T-cell (primary cell): ENCODE data around the gene KIF3C. TPM values are rescaled to one million over a fixed set of nuclear protein-coding genes. Genes with fewer than 3 reads are reported as not detected.

Source experiments
- ATAC-seq, 4 experiments: fragments of 200-7000 bp in 3 of 4; fragments of 150-1000 bp in 1 of 4; cut with Tn5 transposase; replicated peaks in 1 of 4; 1 replicate in 3 of 4; 2 replicates in 1 of 4; pipeline ENCODE4 v1.10.0; 2021; ENCODE audit warnings: moderate library complexity in 3 of 4, mild to moderate bottlenecking in 2 of 4, moderate number of reproducible peaks in 1 of 4
- CTCF ChIA-PET, 2 donors: fragments of 300-600 bp; sonication (Branson Sonifier 250); formaldehyde crosslinking; loops; one replicate each; lab custom pipeline; 2022; ENCODE audit warnings: antibody characterized with exemption in 2 of 2; lab: Charles Lee
- POLR2A ChIA-PET, 2 donors: fragments of 300-600 bp; sonication (Branson Sonifier 250); formaldehyde crosslinking; loops; one replicate each; lab custom pipeline; 2022; ENCODE audit warnings: antibody characterized with exemption in 2 of 2; lab: Charles Lee
- DNase-seq, 35 experiments: peaks; one replicate each; pipeline versions ENCODE4 v3.0.0 to v3.0.0-alpha.2; 2013 to 2023
- H3K27ac ChIP-seq: one replicate; pipeline ENCODE4 v1.5.1; 2013; ENCODE audit warnings: low read length
- H3K27me3 ChIP-seq, 2 experiments: replicated peaks in 1 of 2; 1 replicate in 1 of 2; 2 replicates in 1 of 2; pipeline versions ENCODE4 v1.6.1 to v1.7.0; 2013; ENCODE audit warnings: low read length in 1 of 2, mixed read lengths in 1 of 2; ENCODE audit not compliant: control insufficient read depth in 2 of 2, insufficient read depth in 2 of 2; ENCODE audit errors: extremely low read depth in 1 of 2
- H3K36me3 ChIP-seq, 2 donors: 1 replicate in 1 of 2; 2 replicates in 1 of 2; pipeline versions ENCODE4 v1.6.1 to v1.7.0; 2013; ENCODE audit warnings: low read length in 1 of 2; ENCODE audit not compliant: control insufficient read depth in 2 of 2, insufficient read depth in 1 of 2; ENCODE audit errors: extremely low read depth in 1 of 2
- H3K4me1 ChIP-seq, 2 experiments: 1 replicate in 1 of 2; 2 replicates in 1 of 2; pipeline versions ENCODE4 v1.6.1 to v1.7.0; 2013; ENCODE audit warnings: low read length in 2 of 2, mixed read lengths in 1 of 2; ENCODE audit not compliant: insufficient read depth in 2 of 2, control insufficient read depth in 1 of 2; ENCODE audit errors: extremely low read depth in 1 of 2
- H3K4me3 ChIP-seq, 2 donors: 1 replicate in 1 of 2; 2 replicates in 1 of 2; pipeline versions ENCODE4 v1.5.1 to v1.7.0; 2013; ENCODE audit warnings: mild to moderate bottlenecking in 2 of 2, low read length in 1 of 2, moderate library complexity in 1 of 2; ENCODE audit not compliant: control insufficient read depth in 1 of 2; ENCODE audit errors: extremely low read depth in 1 of 2
- H3K9me3 ChIP-seq: 2 replicates; pipeline ENCODE4 v1.7.0; 2013
- H3K27ac Mint-ChIP-seq, 2 donors: one replicate each; pipeline ENCODE4 v1.8.0; 2020 to 2021; ENCODE audit warnings: mild to moderate bottlenecking in 2 of 2, mixed read lengths in 2 of 2
- H3K27me3 Mint-ChIP-seq, 2 donors: one replicate each; pipeline ENCODE4 v1.8.0; 2021 to 2022; ENCODE audit warnings: mixed read lengths in 2 of 2
- H3K36me3 Mint-ChIP-seq: one replicate; pipeline ENCODE4 v1.8.0; 2021; ENCODE audit warnings: mixed read lengths
- H3K4me1 Mint-ChIP-seq, 3 donors: one replicate each; pipeline ENCODE4 v1.8.0; 2020 to 2022; ENCODE audit warnings: mixed read lengths in 3 of 3, mild to moderate bottlenecking in 1 of 3
- H3K4me3 Mint-ChIP-seq, 3 donors: one replicate each; pipeline ENCODE4 v1.8.0; 2020 to 2022; ENCODE audit warnings: mild to moderate bottlenecking in 3 of 3, mixed read lengths in 3 of 3, moderate library complexity in 3 of 3
- H3K9me3 Mint-ChIP-seq, 3 donors: one replicate each; pipeline ENCODE4 v1.8.0; 2020 to 2022; ENCODE audit warnings: mixed read lengths in 3 of 3
- WGBS: methylation state at CpG from one replicate; pipeline ENCODE4 v1.1.5; 2013; ENCODE audit warnings: missing lambda C conversion rate; ENCODE audit not compliant: insufficient coverage; 5-methylcytosine and 5-hydroxymethylcytosine counted together
- total RNA-seq, 35 experiments: library from RNA in 6 of 35; stranded (reverse) in 6 of 35; fragments of 120-200 nt in 1 of 35; gene quantifications; one replicate each; pipeline versions ENCODE4 v1.2.1 to v1.2.4 and lab custom pipeline; 2013 to 2026

Gene KIF3C
- total RNA-seq, 5 donors from 2014 or later (not counting 1 experiment from before 2014, with no cell fraction given), result 3.3 to 8.6 (median 6.9) TPM

DNA sequence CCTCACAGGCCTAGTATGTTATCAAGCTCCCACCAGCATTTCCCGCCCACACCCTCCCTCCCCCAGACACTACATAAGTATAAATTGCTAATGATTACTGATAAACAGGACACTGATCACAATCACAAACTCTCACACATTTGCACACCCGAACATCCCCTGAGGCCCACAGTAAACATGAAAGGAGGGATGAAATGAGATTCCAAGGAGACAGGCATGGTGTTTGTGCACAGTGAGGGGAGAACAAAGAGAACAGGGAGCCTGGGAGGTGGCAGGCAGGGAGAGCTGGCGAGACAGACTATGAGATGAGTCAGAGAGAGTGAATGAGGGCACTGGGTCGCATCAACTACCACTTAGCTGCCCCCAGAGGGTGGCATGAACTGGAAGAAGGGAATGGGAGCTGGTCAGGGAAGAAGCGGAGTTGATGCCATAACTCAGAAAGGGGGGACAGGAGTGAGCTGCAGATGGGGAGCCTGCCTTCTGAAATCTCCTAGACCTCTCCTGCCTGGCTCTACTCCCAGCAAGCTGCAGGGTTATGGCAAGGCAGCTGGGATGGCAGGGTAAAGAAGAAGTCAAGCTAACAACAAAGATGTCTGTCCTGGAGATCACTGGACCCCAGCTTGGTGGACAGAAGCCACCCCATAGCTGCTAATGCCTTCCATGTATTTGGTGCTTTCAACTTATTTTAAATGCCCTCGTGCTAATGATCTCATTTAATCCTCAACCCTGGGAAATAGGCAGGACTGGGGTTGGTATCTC is 5.1 kb downstream of the KIF3C start:
- no peak overlapping the region for H3K27ac ChIP-seq
- H3K4me1 ChIP-seq, result peaks cover 2 to 17% of the 10 kb centered on the region in 2 experiments
- no peaks in the 10 kb centered on the region for H3K36me3 ChIP-seq
- Mint-ChIP-seq H3K4me1 (peaks cover 21 to 26% (median 24%) of the 10 kb centered on the region in 3 donors), H3K27me3 (no peaks in the 10 kb centered on the region), H3K4me3 (no peak overlapping the region), H3K27ac (no peak overlapping the region), H3K9me3 (no peaks in the 10 kb centered on the region), H3K36me3 (no peaks in the 10 kb centered on the region)
- WGBS, result 87% methylated on average over 3 of the region's 6 CpGs
- ChIA-PET CTCF (no interaction called here), POLR2A (no interaction called here)
- H3K4me3 ChIP-seq, result no peak overlapping the region
- DNase-seq (no peak), ATAC-seq (no peak)
- H3K27me3 ChIP-seq, result peaks cover 0 to 7% of the 10 kb centered on the region in 2 experiments
- no peaks in the 10 kb centered on the region for H3K9me3 ChIP-seq

DNA sequence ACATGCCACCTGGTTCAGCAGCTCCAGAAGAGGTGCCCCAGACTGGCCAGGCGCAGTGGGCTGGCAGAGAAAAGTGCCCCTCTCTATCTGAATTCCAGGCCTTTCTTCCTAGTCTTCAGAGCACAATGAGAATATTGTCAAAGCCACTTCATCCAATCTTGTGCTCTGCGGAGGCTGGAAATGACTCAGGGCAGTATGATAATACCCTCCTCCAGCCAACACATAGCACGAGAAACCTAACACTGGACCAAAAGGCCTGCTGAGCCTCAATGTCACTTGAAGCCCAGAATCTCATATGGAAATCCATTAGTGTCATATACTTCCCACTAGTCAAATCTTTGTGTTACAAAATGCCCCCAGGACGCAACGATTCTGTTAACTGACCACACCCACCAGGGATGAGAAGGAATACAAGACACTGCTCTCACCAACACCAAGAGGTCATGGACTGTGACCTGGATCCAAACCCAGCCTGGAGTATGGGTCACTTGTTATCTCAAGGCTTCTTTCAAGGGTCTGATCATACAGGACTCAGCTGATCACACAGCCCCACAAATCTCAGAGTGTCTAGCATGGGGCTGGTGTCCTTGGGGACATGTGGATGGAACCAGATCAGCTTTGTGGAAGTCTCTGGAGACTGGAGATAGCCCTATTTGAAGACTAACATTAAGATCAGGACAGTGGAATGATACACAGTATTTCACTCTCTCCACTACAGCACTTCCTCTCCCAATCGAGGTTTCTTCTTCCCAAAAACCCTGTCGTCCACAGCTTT is 10.1 kb downstream of the KIF3C start:
- Mint-ChIP-seq H3K27ac (no peak overlapping the region), H3K27me3 (no peaks in the 10 kb centered on the region), H3K9me3 (no peaks in the 10 kb centered on the region), H3K4me1 (peaks cover 0 to 4% (median 0%) of the 10 kb centered on the region in 3 donors), H3K36me3 (no peaks in the 10 kb centered on the region), H3K4me3 (no peak overlapping the region)
- H3K4me3 ChIP-seq, result no peak overlapping the region
- H3K9me3 ChIP-seq, result no peaks in the 10 kb centered on the region
- no peak for DNase-seq
- 90% methylated on average over 7 of the region's 7 CpGs for WGBS
- ATAC-seq, result no peak
- no peak overlapping the region for H3K27ac ChIP-seq
- no peaks in the 10 kb centered on the region for H3K4me1 ChIP-seq
- POLR2A ChIA-PET, result no interaction called here
- H3K36me3 ChIP-seq, result no peaks in the 10 kb centered on the region
- CTCF ChIA-PET, result no interaction called here
- H3K27me3 ChIP-seq, result no peaks in the 10 kb centered on the region

DNA sequence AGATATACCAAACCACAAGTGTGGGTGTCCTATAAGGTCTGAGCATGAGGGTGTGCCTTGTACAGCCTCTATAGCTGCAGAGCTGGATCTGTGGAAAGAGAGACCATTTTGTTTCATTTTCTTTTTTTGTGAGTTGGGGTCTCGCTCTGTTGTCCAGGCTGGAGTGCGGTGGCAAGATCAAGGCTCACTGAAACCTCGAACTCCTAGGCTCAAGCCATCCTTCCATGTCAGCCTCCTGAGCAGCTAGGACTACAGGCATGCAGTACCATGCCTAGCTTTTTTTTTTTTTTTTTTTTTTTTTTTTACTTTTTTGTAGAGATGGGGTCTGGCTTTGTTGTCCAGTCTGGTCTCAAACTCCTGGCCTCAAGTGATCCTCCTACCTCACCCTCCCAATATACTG is 10.7 kb downstream of the KIF3C start:
- Histone ChIP-seq H3K9me3 (no peaks in the 10 kb centered on the region), H3K27ac (no peak overlapping the region), H3K27me3 (no peaks in the 10 kb centered on the region), H3K4me3 (no peak overlapping the region), H3K36me3 (no peaks in the 10 kb centered on the region), H3K4me1 (no peaks in the 10 kb centered on the region)
- WGBS, result 100% methylated on average over 2 of the region's 3 CpGs
- no peak overlapping the region for H3K4me3 Mint-ChIP-seq
- H3K27me3 Mint-ChIP-seq, result no peaks in the 10 kb centered on the region
- POLR2A ChIA-PET, result interaction anchor here (0.6 to 0.7 kb wide), 2 partner anchors 9 to 517 kb away, joined by 3 to 4 read pairs; no protein-coding TSS in a partner anchor
- H3K9me3 Mint-ChIP-seq, result no peaks in the 10 kb centered on the region
- H3K4me1 Mint-ChIP-seq, result no peaks in the 10 kb centered on the region
- DNase-seq (no peak), ATAC-seq (no peak)
- no peak overlapping the region for H3K27ac Mint-ChIP-seq
- CTCF ChIA-PET, result no interaction called here
- no peaks in the 10 kb centered on the region for H3K36me3 Mint-ChIP-seq

DNA sequence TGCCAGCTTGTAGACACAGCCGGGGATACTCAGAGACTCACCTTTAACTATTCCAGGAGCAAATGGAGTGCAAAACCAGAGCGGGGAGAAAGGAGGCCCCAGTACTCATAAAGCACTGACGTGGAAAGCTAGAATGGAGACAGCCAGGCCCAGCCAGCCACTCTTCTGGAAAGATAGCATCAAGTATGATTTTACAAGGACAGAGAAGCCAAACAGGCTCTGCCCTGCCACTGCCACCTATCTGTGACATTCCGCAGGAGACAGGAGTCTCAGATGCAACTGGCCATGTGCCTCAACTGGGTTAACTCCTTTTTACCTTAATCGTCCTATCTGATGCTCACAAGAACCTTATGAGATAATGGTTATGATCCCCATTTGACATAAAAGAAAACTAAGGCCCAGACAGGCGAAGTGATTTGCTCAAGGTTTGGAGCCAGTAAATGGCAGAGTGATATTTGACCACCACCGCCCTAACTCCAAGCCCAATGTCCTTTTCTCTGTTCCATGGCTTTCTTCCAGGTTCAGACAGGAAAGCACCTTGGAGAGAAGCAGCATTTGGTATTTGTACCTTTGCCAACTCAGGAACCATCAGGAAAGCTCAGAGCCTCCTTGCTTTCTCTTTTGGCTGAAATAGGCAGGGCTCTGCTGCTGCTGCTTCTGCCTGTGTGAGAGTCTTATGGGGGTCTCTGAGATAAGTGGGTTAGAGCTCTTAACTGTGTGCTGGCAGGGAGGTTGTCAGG is 15.6 kb downstream of the KIF3C start:
- Histone ChIP-seq H3K9me3 (no peaks in the 10 kb centered on the region), H3K4me3 (no peak overlapping the region), H3K36me3 (no peaks in the 10 kb centered on the region), H3K27me3 (no peaks in the 10 kb centered on the region), H3K27ac (no peak overlapping the region), H3K4me1 (no peaks in the 10 kb centered on the region)
- ChIA-PET POLR2A (no interaction called here), CTCF (no interaction called here)
- H3K4me1 Mint-ChIP-seq, result peaks cover 3 to 4% (median 4%) of the 10 kb centered on the region in 3 donors
- WGBS, result 97% methylated on average over 6 of the region's 7 CpGs
- no peaks in the 10 kb centered on the region for H3K36me3 Mint-ChIP-seq
- no peaks in the 10 kb centered on the region for H3K9me3 Mint-ChIP-seq
- DNase-seq, result no peak
- no peaks in the 10 kb centered on the region for H3K27me3 Mint-ChIP-seq
- ATAC-seq, result no peak
- no peak overlapping the region for H3K27ac Mint-ChIP-seq
- H3K4me3 Mint-ChIP-seq, result no peak overlapping the region

DNA sequence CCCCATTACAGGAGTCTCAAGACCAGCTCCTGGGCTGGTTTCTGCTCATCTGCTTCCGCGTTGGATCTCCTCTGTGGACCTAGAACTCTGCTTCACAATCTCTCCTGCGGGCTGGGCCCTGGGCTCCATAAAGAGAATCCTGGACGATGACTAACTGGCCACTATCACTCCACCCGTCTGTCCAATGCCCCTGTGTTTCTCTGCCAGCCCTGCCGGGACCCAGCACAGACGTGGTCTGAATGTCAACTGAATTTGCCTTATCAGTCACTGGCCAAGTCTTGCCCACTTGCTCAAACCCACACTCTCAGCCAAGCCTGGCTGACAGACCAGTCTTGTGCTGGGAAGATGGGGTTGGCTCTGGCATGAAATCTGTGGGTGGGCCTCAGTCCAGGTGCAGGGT is 17.4 kb downstream of the KIF3C start:
- POLR2A ChIA-PET, result no interaction called here
- H3K4me3 ChIP-seq, result no peak overlapping the region
- ATAC-seq, result no peak
- H3K4me1 ChIP-seq, result peaks cover 3 to 7% of the 10 kb centered on the region in 2 experiments
- H3K9me3 ChIP-seq, result no peaks in the 10 kb centered on the region
- CTCF ChIA-PET, result no interaction called here
- Mint-ChIP-seq H3K27me3 (no peaks in the 10 kb centered on the region), H3K36me3 (no peaks in the 10 kb centered on the region), H3K4me3 (no peak overlapping the region), H3K9me3 (no peaks in the 10 kb centered on the region), H3K27ac (no peak overlapping the region), H3K4me1 (peaks cover 13 to 16% (median 15%) of the 10 kb centered on the region in 3 donors)
- 91% methylated on average over 7 of the region's 7 CpGs for WGBS
- DNase-seq, result no peak
- H3K27ac ChIP-seq, result no peak overlapping the region
- no peaks in the 10 kb centered on the region for H3K36me3 ChIP-seq
- H3K27me3 ChIP-seq, result no peaks in the 10 kb centered on the region

DNA sequence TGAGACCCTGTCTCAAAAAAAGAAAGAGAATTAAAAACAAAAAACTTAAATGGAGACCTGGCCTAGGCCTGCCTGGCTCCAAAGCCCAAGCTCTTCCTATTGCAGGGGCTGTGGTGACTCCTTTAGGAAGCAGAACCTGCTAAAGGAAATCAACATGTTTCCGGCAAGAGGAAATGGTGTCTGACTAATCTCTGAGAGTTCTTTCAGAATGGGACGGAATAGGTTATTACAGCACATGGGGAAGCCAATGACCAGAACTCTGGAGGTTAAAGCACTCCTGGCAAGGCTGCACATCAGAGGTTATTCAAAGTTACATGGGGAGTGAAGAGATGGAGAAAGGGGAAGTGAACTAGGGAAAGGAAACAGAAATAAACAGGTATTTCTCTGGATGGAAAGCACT is 21.4 kb downstream of the KIF3C start:
- ChIA-PET POLR2A (interaction anchor here in 1 of 2 donors (0.6 kb wide), 1 partner anchor 9 kb away, joined by 13 read pairs; no protein-coding TSS in a partner anchor), CTCF (interaction anchor here in 1 of 2 donors (0.6 kb wide), 2 partner anchors 9 to 10 kb away, joined by 4 to 8 read pairs; no protein-coding TSS in a partner anchor)
- H3K9me3 ChIP-seq, result no peaks in the 10 kb centered on the region
- peaks cover 3 to 7% of the 10 kb centered on the region in 2 experiments for H3K4me1 ChIP-seq
- Mint-ChIP-seq H3K4me1 (peaks cover 13 to 16% (median 15%) of the 10 kb centered on the region in 3 donors), H3K27me3 (no peaks in the 10 kb centered on the region), H3K27ac (peak overlapping the region; percentile 53 to 74), H3K36me3 (no peaks in the 10 kb centered on the region), H3K4me3 (no peak overlapping the region), H3K9me3 (no peaks in the 10 kb centered on the region)
- no peaks in the 10 kb centered on the region for H3K27me3 ChIP-seq
- H3K36me3 ChIP-seq, result no peaks in the 10 kb centered on the region
- 61% methylated on average over 2 of the region's 2 CpGs for WGBS
- no peak overlapping the region for H3K27ac ChIP-seq
- ATAC-seq (peak in 3 of 4 experiments; percentile 26 to 45 (median 28)), DNase-seq (no peak)
- H3K4me3 ChIP-seq, result no peak overlapping the region
